B cell (primary cell): ENCODE measurements around the gene NEK6. TPM values are rescaled to one million over a fixed set of nuclear protein-coding genes. Genes with fewer than 3 reads are reported as not detected.

Experiments used
- ATAC-seq: fragments of 200-7000 bp; cut with Tn5 transposase; one replicate; pipeline ENCODE4 v1.10.0; 2021; ENCODE audit warnings: low read depth, mild to moderate bottlenecking, moderate number of reproducible peaks, moderate library complexity
- CTCF ChIA-PET: fragments of 350-600 bp; sonication (Branson Sonifier 250); formaldehyde crosslinking; loops from one replicate; lab custom pipeline; 2021; ENCODE audit warnings: antibody characterized with exemption, inconsistent platforms; lab: Charles Lee
- POLR2A ChIA-PET: fragments of 350-600 bp; sonication (Branson Sonifier 250); formaldehyde crosslinking; loops from one replicate; lab custom pipeline; 2021; ENCODE audit warnings: antibody characterized with exemption; lab: Charles Lee
- DNase-seq: peaks from one replicate; pipeline ENCODE4 v3.0.0; 2013
- H2AFZ ChIP-seq: 2 replicates; pipeline ENCODE4 v1.6.1; 2012; ENCODE audit warnings: mild to moderate bottlenecking, low read depth, low read length; ENCODE audit not compliant: insufficient read depth, poor library complexity, severe bottlenecking
- H3K27ac ChIP-seq, 2 donors: 1 replicate in 1 of 2; 2 replicates in 1 of 2; pipeline ENCODE4 v1.5.1; 2012 to 2013; ENCODE audit warnings: low read length in 2 of 2, mild to moderate bottlenecking in 2 of 2, moderate library complexity in 1 of 2
- H3K27me3 ChIP-seq, 4 experiments: fragments of 200-600 bp in 1 of 4; sonication (generic) in 1 of 4; replicated peaks in 1 of 4; 1 replicate in 2 of 4; 2 replicates in 2 of 4; pipeline versions ENCODE4 v1.6.1 to v1.7.0; 2013 to 2016; ENCODE audit warnings: low read length in 3 of 4, mild to moderate bottlenecking in 2 of 4, mixed read lengths in 1 of 4, moderate library complexity in 1 of 4; ENCODE audit not compliant: insufficient read depth in 4 of 4, control insufficient read depth in 3 of 4; ENCODE audit errors: control extremely low read depth in 1 of 4
- H3K36me3 ChIP-seq, 2 experiments: replicated peaks in 1 of 2; 1 replicate in 1 of 2; 2 replicates in 1 of 2; pipeline versions ENCODE4 v1.6.1 to v1.7.1; 2013; ENCODE audit warnings: low read length in 1 of 2; ENCODE audit not compliant: insufficient read depth in 2 of 2, control insufficient read depth in 1 of 2; ENCODE audit errors: control extremely low read depth in 1 of 2, extremely low read depth in 1 of 2
- H3K4me1 ChIP-seq, 2 donors: fragments of 200-600 bp in 1 of 2; sonication (generic) in 1 of 2; 1 replicate in 1 of 2; 2 replicates in 1 of 2; pipeline versions ENCODE4 v1.5.1 to v1.6.1; 2013 to 2017; ENCODE audit warnings: low read length in 2 of 2; ENCODE audit not compliant: control insufficient read depth in 2 of 2, insufficient read depth in 2 of 2
- H3K4me2 ChIP-seq: replicated peaks from 2 replicates; pipeline ENCODE3; 2012; ENCODE audit warnings: mild to moderate bottlenecking, low read depth, low read length; ENCODE audit not compliant: poor library complexity, severe bottlenecking
- H3K4me3 ChIP-seq, 5 experiments: fragments of 200-600 bp in 1 of 5; sonication (generic) in 1 of 5; 1 replicate in 3 of 5; 2 replicates in 2 of 5; pipeline versions ENCODE4 v1.5.1 to v1.7.0; 2011 to 2016; ENCODE audit warnings: low read length in 4 of 5, mild to moderate bottlenecking in 4 of 5, low read depth in 2 of 5, control low read depth in 1 of 5, moderate library complexity in 1 of 5; ENCODE audit not compliant: insufficient read depth in 1 of 5; ENCODE audit errors: control extremely low read depth in 1 of 5, extremely low read depth in 1 of 5
- H3K79me2 ChIP-seq: fragments of 200-600 bp; sonication (generic); one replicate; pipeline ENCODE4 v1.6.0; 2016; ENCODE audit warnings: low read length; ENCODE audit not compliant: control insufficient read depth, insufficient read depth
- H3K9ac ChIP-seq: fragments of 200-600 bp; sonication (generic); 2 replicates; pipeline ENCODE4 v1.6.1; 2017; ENCODE audit warnings: mild to moderate bottlenecking, low read length, moderate library complexity
- H3K9me3 ChIP-seq, 3 donors: one replicate each; pipeline versions ENCODE4 v1.6.1 to v1.7.1; 2013; ENCODE audit warnings: low read length in 2 of 3; ENCODE audit not compliant: control insufficient read depth in 2 of 3, insufficient read depth in 1 of 3; ENCODE audit errors: control extremely low read depth in 1 of 3
- H4K20me1 ChIP-seq: 2 replicates; pipeline ENCODE4 v1.6.0; 2012; ENCODE audit warnings: mild to moderate bottlenecking, low read length; ENCODE audit not compliant: insufficient read depth, control insufficient read depth, poor library complexity, severe bottlenecking
- H3K27ac Mint-ChIP-seq: one replicate; pipeline ENCODE4 v1.8.0; 2021; ENCODE audit warnings: mixed read lengths
- H3K27me3 Mint-ChIP-seq: one replicate; pipeline ENCODE4 v1.8.0; 2021; ENCODE audit warnings: mixed read lengths
- H3K4me1 Mint-ChIP-seq: one replicate; pipeline ENCODE4 v1.8.0; 2021; ENCODE audit warnings: mixed read lengths
- H3K4me3 Mint-ChIP-seq: one replicate; pipeline ENCODE4 v1.8.0; 2021; ENCODE audit warnings: mixed read lengths
- H3K9me3 Mint-ChIP-seq: one replicate; pipeline ENCODE4 v1.8.0; 2022; ENCODE audit warnings: mixed read lengths; ENCODE audit not compliant: insufficient read depth
- EZH2 ChIP-seq: IDR thresholded peaks from 2 replicates; pipeline ENCODE4 v1.6.1; 2012; ENCODE audit warnings: borderline replicate concordance, low read depth, mild to moderate bottlenecking, moderate library complexity, low read length; ENCODE audit not compliant: insufficient read depth, poor library complexity, severe bottlenecking
- WGBS: methylation state at CpG from one replicate; pipeline ENCODE4 v1.1.5; 2013; ENCODE audit warnings: missing lambda C conversion rate; ENCODE audit not compliant: insufficient coverage; 5-methylcytosine and 5-hydroxymethylcytosine counted together
- intact Hi-C: fragments of 100-400 bp; cut with micrococcal nuclease; formaldehyde crosslinking; loops from one replicate; pipeline ENCODE4 v1.10.0; 2022
- polyA plus RNA-seq: library from polyadenylated mRNA; depleted of rRNA; stranded (reverse); fragments of >200 nt; gene quantifications from 2 replicates; pipeline ENCODE4 v1.2.3, GENCODE V29; 2012
- total RNA-seq, 2 donors: library from RNA; stranded (reverse); fragments of 120-200 nt in 1 of 2; gene quantifications; 1 replicate in 1 of 2; 2 replicates in 1 of 2; pipeline versions ENCODE4 v1.2.3 to v1.2.4, GENCODE V29; 2013 to 2022
- TF ChIP-seq, protein P1 (sequence below): fragments of 200-600 bp; IDR thresholded peaks from one replicate; pipeline ENCODE4 v1.8.0; 2022; ENCODE audit warnings: antibody characterized with exemption, mild to moderate bottlenecking

NEK6 gene
- total and polyA plus RNA-seq, 2 donors (not counting 1 experiment from before 2014, with no cell fraction given): 40.0 to 63.1 TPM

DNA sequence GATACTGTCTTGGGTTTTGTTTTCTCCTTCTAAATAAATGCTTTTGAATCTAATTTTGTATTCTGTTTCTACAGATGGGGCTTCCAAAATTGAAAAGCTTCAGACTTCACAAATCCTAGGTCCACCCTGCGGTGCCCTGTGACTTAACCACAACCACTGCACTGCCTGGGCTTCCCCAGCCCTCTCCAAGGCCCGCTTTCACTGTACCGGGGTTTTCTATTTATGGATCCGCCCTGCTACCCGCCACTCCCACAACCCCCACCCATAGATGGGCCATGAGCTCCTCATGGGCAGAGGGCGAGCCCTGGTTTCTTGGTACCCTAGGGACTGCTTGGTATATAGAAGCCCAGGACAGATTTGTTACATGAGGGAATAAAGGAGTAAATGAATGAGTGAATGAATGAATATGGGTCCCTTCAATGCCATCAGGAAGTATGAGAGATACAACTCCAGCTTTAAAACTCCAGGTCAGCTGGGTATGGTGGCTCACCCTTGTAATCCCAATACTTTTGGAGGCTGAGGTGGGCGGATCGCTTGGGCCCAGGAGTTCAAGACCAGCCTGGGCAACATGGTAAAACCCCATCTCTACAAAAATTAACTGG is 39.8 kb upstream of the NEK6 start:
- ChIA-PET CTCF (interaction anchor here (0.7 to 5.3 kb wide), 17 partner anchors 8 to 878 kb away, joined by 3 to 44 read pairs (median 6); no protein-coding TSS in a partner anchor), POLR2A (interaction anchor here (0.6 to 3.7 kb wide), 24 partner anchors 9 to 197 kb away, joined by 3 to 32 read pairs (median 6); partner anchors contain the start of gene NEK6)
- Histone ChIP-seq H3K27ac (peak overlapping the region; percentile 94 to 95), H2AFZ (no peak overlapping the region), H3K79me2 (no peaks in the 10 kb centered on the region), H3K4me2 (peak overlapping the region; percentile 76), H3K27me3 (no peaks in the 10 kb centered on the region), H3K9me3 (no peaks in the 10 kb centered on the region), H3K9ac (peak overlapping the region; percentile 59), H4K20me1 (no peaks in the 10 kb centered on the region), H3K36me3 (no peaks in the 10 kb centered on the region), H3K4me1 (peaks cover 64 to 80% of the 10 kb centered on the region in 2 donors), H3K4me3 (peak overlapping the region in 1 of 5 experiments; percentile 40)
- Mint-ChIP-seq H3K27me3 (no peaks in the 10 kb centered on the region), H3K4me3 (peak overlapping the region; percentile 78), H3K4me1 (peaks cover 85% of the 10 kb centered on the region), H3K27ac (peak overlapping the region; percentile 98), H3K9me3 (peaks cover 2% of the 10 kb centered on the region)
- TF ChIP-seq, protein P1, sequence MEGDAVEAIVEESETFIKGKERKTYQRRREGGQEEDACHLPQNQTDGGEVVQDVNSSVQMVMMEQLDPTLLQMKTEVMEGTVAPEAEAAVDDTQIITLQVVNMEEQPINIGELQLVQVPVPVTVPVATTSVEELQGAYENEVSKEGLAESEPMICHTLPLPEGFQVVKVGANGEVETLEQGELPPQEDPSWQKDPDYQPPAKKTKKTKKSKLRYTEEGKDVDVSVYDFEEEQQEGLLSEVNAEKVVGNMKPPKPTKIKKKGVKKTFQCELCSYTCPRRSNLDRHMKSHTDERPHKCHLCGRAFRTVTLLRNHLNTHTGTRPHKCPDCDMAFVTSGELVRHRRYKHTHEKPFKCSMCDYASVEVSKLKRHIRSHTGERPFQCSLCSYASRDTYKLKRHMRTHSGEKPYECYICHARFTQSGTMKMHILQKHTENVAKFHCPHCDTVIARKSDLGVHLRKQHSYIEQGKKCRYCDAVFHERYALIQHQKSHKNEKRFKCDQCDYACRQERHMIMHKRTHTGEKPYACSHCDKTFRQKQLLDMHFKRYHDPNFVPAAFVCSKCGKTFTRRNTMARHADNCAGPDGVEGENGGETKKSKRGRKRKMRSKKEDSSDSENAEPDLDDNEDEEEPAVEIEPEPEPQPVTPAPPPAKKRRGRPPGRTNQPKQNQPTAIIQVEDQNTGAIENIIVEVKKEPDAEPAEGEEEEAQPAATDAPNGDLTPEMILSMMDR: no peak
- TF ChIP-seq EZH2: no peak
- DNase-seq (peak; percentile 70), ATAC-seq (peak; percentile 5)
- intact Hi-C loops: loop anchor here (1.0 to 5.0 kb wide), 9 partner anchors 8 to 881 kb away; partner anchors contain the start of gene NEK6
- 4% methylated on average over 3 of the region's 8 CpGs for WGBS
